ENCODE measurements around the gene NISCH. TPM values are rescaled to one million over a fixed set of nuclear protein-coding genes. Genes with fewer than 3 reads are reported as not detected.

NISCH gene
- total RNA-seq, 2 donors from 2014 or later = 29.2 to 49.6 TPM

GRCh38 chr3:52487788-52488691, 32.6 kb downstream of the NISCH start:
- no peak overlapping the region for H3K4me3 ChIP-seq
- TF ChIP-seq CTCF (IDR thresholded peaks at IDR 0.05) = no peak
- H3K9me3 ChIP-seq = no peaks in the 10 kb centered on the region
- H3K36me3 ChIP-seq = peaks cover 75% of the 10 kb centered on the region
- H3K27ac ChIP-seq = no peak overlapping the region
- DNase-seq (ENCODE audit: low spot score) = no peak
- no peaks in the 10 kb centered on the region for H3K27me3 ChIP-seq
- peaks cover 0 to 60% of the 10 kb centered on the region in 2 donors for H3K4me1 ChIP-seq

- Histone ChIP-seq H3K27me3 (no peaks in the 10 kb centered on the region), H3K36me3 (peaks cover 77% of the 10 kb centered on the region), H3K27ac (no peak overlapping the region), H3K9me3 (no peaks in the 10 kb centered on the region), H3K4me3 (no peak overlapping the region), H3K4me1 (peaks cover 0 to 60% of the 10 kb centered on the region in 2 donors)
- no peak for TF ChIP-seq CTCF (IDR thresholded peaks at IDR 0.05)
- no peak for DNase-seq (ENCODE audit: low spot score)
These were observed 33.3 kb downstream of the NISCH start for GRCh38 chr3:52488746-52489145.

GRCh38 chr3:52489453-52489852, 34.0 kb downstream of the NISCH start:
- no peaks in the 10 kb centered on the region for H3K27me3 ChIP-seq
- H3K4me3 ChIP-seq = no peak overlapping the region
- peaks cover 0 to 60% of the 10 kb centered on the region in 2 donors for H3K4me1 ChIP-seq
- TF ChIP-seq CTCF (IDR thresholded peaks at IDR 0.05) = no peak
- H3K9me3 ChIP-seq = no peaks in the 10 kb centered on the region
- no peak for DNase-seq (ENCODE audit: low spot score)
- no peak overlapping the region for H3K27ac ChIP-seq
- H3K36me3 ChIP-seq = peaks cover 77% of the 10 kb centered on the region

GRCh38 chr3:52490035-52490938, 34.9 kb downstream of the NISCH start:
- Histone ChIP-seq H3K9me3 (no peaks in the 10 kb centered on the region), H3K27ac (peak overlapping the region; percentile 19 to 55), H3K27me3 (no peaks in the 10 kb centered on the region), H3K36me3 (peaks cover 77% of the 10 kb centered on the region), H3K4me3 (no peak overlapping the region), H3K4me1 (peaks cover 0 to 60% of the 10 kb centered on the region in 2 donors)
- no peak for DNase-seq (ENCODE audit: low spot score)
- TF ChIP-seq CTCF (IDR thresholded peaks at IDR 0.05) = no peak

- DNase-seq (ENCODE audit: low spot score) = peak; percentile 70
- no peaks in the 10 kb centered on the region for H3K27me3 ChIP-seq
- H3K4me3 ChIP-seq = no peak overlapping the region
- peaks cover 71% of the 10 kb centered on the region for H3K36me3 ChIP-seq
- no peak for TF ChIP-seq CTCF (IDR thresholded peaks at IDR 0.05)
- H3K9me3 ChIP-seq = no peaks in the 10 kb centered on the region
- H3K27ac ChIP-seq = peak overlapping the region; percentile 19 to 62
- H3K4me1 ChIP-seq = peaks cover 0 to 65% of the 10 kb centered on the region in 2 donors
These were observed 35.6 kb downstream of the NISCH start for GRCh38 chr3:52490939-52491526.
